Activated naive CD4-positive, alpha-beta T cell treated with anti-CD3 and anti-CD28 coated beads for 36 hours (primary cell): ENCODE results near the gene PECR. TPM values are rescaled to one million over a fixed set of nuclear protein-coding genes. Genes with fewer than 3 reads are reported as not detected.
A peak's percentile ranks its signal among the peaks of the same experiment; 100 is the strongest.

Source experiments
- CTCF ChIA-PET: fragments of 350-600 bp; sonication (Branson Sonifier 250); formaldehyde crosslinking; loops from one replicate; lab custom pipeline; 2021; ENCODE audit warnings: antibody characterized with exemption; lab: Charles Lee
- DNase-seq: peaks from one replicate; pipeline ENCODE4 v3.0.0-alpha.2; 2020
- H3K27ac Mint-ChIP-seq: one replicate; pipeline ENCODE4 v1.8.0; 2021; ENCODE audit warnings: mild to moderate bottlenecking, mixed read lengths
- H3K27me3 Mint-ChIP-seq: one replicate; pipeline ENCODE4 v1.8.0; 2021; ENCODE audit warnings: low read depth, mixed read lengths
- H3K36me3 Mint-ChIP-seq: one replicate; pipeline ENCODE4 v1.8.0; 2021; ENCODE audit warnings: low read depth, mixed read lengths
- H3K4me1 Mint-ChIP-seq: one replicate; pipeline ENCODE4 v1.8.0; 2021; ENCODE audit warnings: low read depth, mixed read lengths
- H3K4me3 Mint-ChIP-seq: one replicate; pipeline ENCODE4 v1.8.0; 2021; ENCODE audit warnings: mild to moderate bottlenecking, moderate library complexity, mixed read lengths
- H3K9me3 Mint-ChIP-seq: one replicate; pipeline ENCODE4 v1.8.0; 2021; ENCODE audit warnings: mixed read lengths
- intact Hi-C: fragments of 100-400 bp; cut with micrococcal nuclease; formaldehyde crosslinking; loops from one replicate; pipeline ENCODE4 v1.15.1; 2023
- total RNA-seq, 2 experiments: library from RNA; stranded (reverse); gene quantifications; one replicate each; pipeline ENCODE4 v1.2.3, GENCODE V29; 2021

The PECR gene
- total RNA-seq, 2 experiments from 2014 or later: 18.8 to 20.9 TPM

DNA sequence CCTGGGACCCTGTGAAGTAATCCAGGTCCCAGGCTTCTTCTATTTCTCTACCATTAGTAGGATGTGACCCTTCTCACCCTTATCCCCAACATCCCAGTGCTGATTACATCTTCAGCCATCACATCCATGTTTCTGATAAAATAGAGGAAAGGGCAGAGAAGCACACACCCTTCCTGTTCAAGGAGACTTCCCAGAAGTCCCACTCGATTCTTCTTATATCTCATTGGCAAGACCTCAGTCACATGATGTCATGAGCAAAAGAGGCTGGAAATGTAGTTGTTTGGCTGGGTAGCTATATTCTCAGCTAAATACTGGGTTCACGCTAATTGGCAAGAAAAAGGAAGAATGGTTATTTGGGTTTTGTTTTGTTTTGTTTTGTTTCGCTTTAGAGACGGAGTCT lies 19.5 kb upstream of the PECR start:
- no peak overlapping the region for H3K27ac Mint-ChIP-seq
- no peaks in the 10 kb centered on the region for H3K4me1 Mint-ChIP-seq
- H3K9me3 Mint-ChIP-seq: no peaks in the 10 kb centered on the region
- no peak for DNase-seq
- no peaks in the 10 kb centered on the region for H3K27me3 Mint-ChIP-seq
- no peak overlapping the region for H3K4me3 Mint-ChIP-seq
- H3K36me3 Mint-ChIP-seq: no peaks in the 10 kb centered on the region
- intact Hi-C loops: no loop called here
- CTCF ChIA-PET: interaction anchor here (1.3 kb wide), 1 partner anchor 9 kb away, joined by 8 read pairs; no protein-coding TSS in a partner anchor

GRCh38 chr2:216098421-216099334 lies 17.1 kb upstream of the PECR start:
- intact Hi-C loops: no loop called here
- no peak for DNase-seq
- H3K4me3 Mint-ChIP-seq: no peak overlapping the region
- H3K36me3 Mint-ChIP-seq: no peaks in the 10 kb centered on the region
- no peak overlapping the region for H3K27ac Mint-ChIP-seq
- H3K27me3 Mint-ChIP-seq: no peaks in the 10 kb centered on the region
- CTCF ChIA-PET: no interaction called here
- no peaks in the 10 kb centered on the region for H3K4me1 Mint-ChIP-seq
- no peaks in the 10 kb centered on the region for H3K9me3 Mint-ChIP-seq

GRCh38 chr2:216094701-216095100 lies 13.1 kb upstream of the PECR start:
- Mint-ChIP-seq H3K27ac (no peak overlapping the region), H3K4me1 (peaks cover 16% of the 10 kb centered on the region), H3K9me3 (no peaks in the 10 kb centered on the region), H3K4me3 (no peak overlapping the region), H3K36me3 (no peaks in the 10 kb centered on the region), H3K27me3 (no peaks in the 10 kb centered on the region)
- intact Hi-C loops: no loop called here
- no peak for DNase-seq
- CTCF ChIA-PET: interaction anchor here (1.6 to 1.7 kb wide), 2 partner anchors 15 to 20 kb away, joined by 5 read pairs; no protein-coding TSS in a partner anchor

DNA sequence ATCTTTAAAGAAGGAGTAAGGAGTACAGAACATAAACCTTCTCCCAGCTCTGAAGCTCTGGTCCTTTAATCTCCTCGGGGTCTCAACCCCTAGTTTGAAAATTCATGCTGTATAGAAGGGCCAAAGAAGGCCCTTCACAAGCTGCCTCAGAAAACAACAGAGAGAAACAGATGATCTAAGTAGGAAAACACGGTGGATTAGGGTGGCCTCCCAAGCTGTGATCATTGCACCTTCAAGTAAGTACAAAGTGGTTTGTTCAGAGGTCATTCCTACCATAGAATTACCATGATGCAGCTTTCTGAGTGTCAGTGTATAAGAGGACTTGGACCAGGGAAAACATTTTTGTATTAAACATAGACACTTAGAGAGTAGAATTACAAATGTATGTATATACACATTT lies 11.0 kb upstream of the PECR start:
- no peaks in the 10 kb centered on the region for H3K9me3 Mint-ChIP-seq
- no peak overlapping the region for H3K4me3 Mint-ChIP-seq
- H3K4me1 Mint-ChIP-seq: peaks cover 21% of the 10 kb centered on the region
- DNase-seq: no peak
- H3K36me3 Mint-ChIP-seq: no peaks in the 10 kb centered on the region
- intact Hi-C loops: no loop called here
- no peak overlapping the region for H3K27ac Mint-ChIP-seq
- CTCF ChIA-PET: interaction anchor here (0.9 to 3.8 kb wide), 5 partner anchors 8 to 34 kb away, joined by 3 to 15 read pairs (median 4); partner anchors contain the start of gene XRCC5
- H3K27me3 Mint-ChIP-seq: no peaks in the 10 kb centered on the region

GRCh38 chr2:216090369-216090786 lies 8.8 kb upstream of the PECR start:
- no peak overlapping the region for H3K4me3 Mint-ChIP-seq
- H3K27ac Mint-ChIP-seq: peak overlapping the region; percentile 62
- H3K4me1 Mint-ChIP-seq: peaks cover 34% of the 10 kb centered on the region
- no peaks in the 10 kb centered on the region for H3K36me3 Mint-ChIP-seq
- no peaks in the 10 kb centered on the region for H3K9me3 Mint-ChIP-seq
- DNase-seq: peak; percentile 30
- H3K27me3 Mint-ChIP-seq: no peaks in the 10 kb centered on the region
- CTCF ChIA-PET: interaction anchor here (3.0 to 3.8 kb wide), 2 partner anchors 18 to 24 kb away, joined by 12 to 15 read pairs; partner anchors contain the start of gene XRCC5
- intact Hi-C loops: no loop called here

DNA sequence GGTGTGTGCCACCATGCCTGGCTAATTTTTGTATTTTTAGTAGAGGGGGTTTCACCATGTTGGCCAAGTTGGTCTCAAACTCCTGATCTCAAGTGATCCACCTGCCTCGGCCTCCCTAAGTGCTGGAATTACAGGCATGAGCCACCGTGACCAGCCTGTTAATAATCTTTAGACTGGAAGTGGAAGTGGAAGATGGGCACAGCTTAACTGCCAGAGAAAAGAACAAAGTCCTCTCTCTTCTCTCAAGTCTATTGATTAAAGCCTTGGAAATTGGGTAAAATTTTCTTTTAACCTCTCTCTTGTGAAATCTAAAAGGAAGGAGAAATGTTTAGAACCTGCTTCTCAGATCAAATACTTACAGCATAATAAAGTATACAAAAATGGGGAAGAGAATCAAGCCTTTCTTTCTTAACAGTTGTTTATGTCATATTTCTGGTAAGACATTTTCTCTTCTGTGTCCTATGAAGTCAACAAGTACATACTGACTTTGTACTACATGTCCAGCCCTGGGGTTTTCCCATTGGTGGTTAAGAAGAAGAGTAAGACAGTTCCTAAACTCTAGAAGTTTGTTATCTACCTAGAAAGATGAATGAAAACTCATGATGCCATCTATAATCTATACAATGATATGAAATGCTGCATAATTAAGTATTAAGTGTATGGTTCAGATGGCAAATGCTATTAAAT lies 4.7 kb upstream of the PECR start:
- H3K27me3 Mint-ChIP-seq: no peaks in the 10 kb centered on the region
- no peaks in the 10 kb centered on the region for H3K36me3 Mint-ChIP-seq
- intact Hi-C loops: loop anchor here (10.0 kb wide), 1 partner anchor 772 kb away; the partner anchor contains the start of gene ATIC
- peaks cover 68% of the 10 kb centered on the region for H3K4me1 Mint-ChIP-seq
- peak overlapping the region; percentile 44 for H3K27ac Mint-ChIP-seq
- H3K9me3 Mint-ChIP-seq: no peaks in the 10 kb centered on the region
- DNase-seq: no peak
- H3K4me3 Mint-ChIP-seq: no peak overlapping the region
- CTCF ChIA-PET: interaction anchor here (1.1 kb wide), 1 partner anchor 24 kb away, joined by 5 read pairs; no protein-coding TSS in a partner anchor

- H3K9me3 Mint-ChIP-seq: no peaks in the 10 kb centered on the region
- H3K4me3 Mint-ChIP-seq: peak overlapping the region; percentile 69
- no peaks in the 10 kb centered on the region for H3K27me3 Mint-ChIP-seq
- peaks cover 62% of the 10 kb centered on the region for H3K4me1 Mint-ChIP-seq
- peak overlapping the region; percentile 91 for H3K27ac Mint-ChIP-seq
- peak; percentile 53 for DNase-seq
- intact Hi-C loops: loop anchor here (1.0 to 10.0 kb wide), 5 partner anchors 25 to 770 kb away; partner anchors contain the start of genes ATIC and XRCC5
- H3K36me3 Mint-ChIP-seq: no peaks in the 10 kb centered on the region
- CTCF ChIA-PET: interaction anchor here (0.8 to 2.1 kb wide), 9 partner anchors 9 to 99 kb away, joined by 3 to 7 read pairs (median 4); no protein-coding TSS in a partner anchor
These were observed 2.9 kb upstream of the PECR start for GRCh38 chr2:216084547-216084946.

DNA sequence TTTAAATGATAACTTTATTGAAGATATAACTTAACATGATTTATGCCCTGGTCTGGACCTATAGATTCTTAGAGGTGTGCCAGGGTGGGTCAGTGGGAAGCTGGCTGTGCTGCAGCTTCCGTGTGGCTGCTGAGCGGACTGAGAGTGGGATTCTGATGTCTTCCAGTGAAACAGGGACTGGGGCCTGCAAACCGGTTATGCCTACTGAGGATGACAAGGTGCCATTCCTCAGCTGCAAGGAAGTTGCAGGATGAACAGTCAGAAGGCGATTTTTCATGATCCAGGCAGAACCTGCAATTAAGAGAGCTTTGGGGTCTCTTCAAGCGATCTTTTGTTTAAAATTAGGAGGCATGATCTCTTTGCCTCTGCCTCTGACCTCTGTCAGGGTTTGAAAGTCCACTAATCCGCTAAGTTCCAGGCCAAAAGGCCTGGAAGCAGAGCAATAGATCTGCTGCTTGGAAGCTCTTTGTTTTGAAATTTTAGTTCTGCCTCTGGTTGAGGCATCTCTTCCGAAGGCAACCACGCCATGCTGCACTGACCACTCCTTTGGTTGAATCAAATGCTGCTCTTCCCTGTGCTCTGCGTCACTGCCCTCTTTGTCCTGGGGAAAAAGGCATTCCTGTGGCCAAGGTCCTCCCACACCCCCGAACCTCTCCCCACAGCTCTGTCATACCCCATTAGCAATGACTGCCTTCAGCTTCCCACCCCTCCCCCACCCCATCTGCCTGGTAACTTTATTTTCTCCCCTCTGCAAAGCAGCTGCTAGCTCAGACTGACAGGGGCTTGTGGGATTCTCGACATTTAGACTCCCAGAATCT lies 2.1 kb upstream of the PECR start:
- H3K4me3 Mint-ChIP-seq: no peak overlapping the region

DNA sequence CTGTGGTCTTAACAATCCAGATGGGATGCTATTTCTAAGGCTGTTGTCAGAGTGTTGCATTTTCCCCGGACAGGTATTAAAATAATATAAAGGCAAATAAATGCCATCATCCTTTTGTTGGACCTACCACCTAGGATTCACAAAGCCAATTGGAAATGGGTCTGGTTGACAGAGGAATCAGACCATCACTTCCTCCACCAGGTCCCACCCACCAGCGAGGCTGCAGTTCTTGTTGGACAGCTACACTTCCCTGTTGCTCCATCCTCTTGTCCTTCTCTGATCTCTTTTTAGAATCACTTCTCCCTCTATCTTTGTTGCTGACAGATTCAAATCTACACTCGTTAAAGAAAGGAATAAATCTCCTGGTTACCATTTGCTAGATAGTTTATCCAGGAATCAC lies 1.2 kb upstream of the PECR start:
- no peak overlapping the region for H3K27ac Mint-ChIP-seq
- H3K36me3 Mint-ChIP-seq: no peaks in the 10 kb centered on the region
- no peaks in the 10 kb centered on the region for H3K9me3 Mint-ChIP-seq
- intact Hi-C loops: loop anchor here (1.0 to 10.0 kb wide), 2 partner anchors 415 to 768 kb away; partner anchors contain the start of genes ATIC and RPL37A
- DNase-seq: peak; percentile 36
- peaks cover 62% of the 10 kb centered on the region for H3K4me1 Mint-ChIP-seq
- peak overlapping the region; percentile 87 for H3K4me3 Mint-ChIP-seq
- no peaks in the 10 kb centered on the region for H3K27me3 Mint-ChIP-seq
- CTCF ChIA-PET: interaction anchor here (0.7 to 2.5 kb wide), 7 partner anchors 10 to 77 kb away, joined by 3 to 7 read pairs (median 3); no protein-coding TSS in a partner anchor

More for the DNA sequence above, 2.1 kb upstream of the PECR start:
- H3K27ac Mint-ChIP-seq: peak overlapping the region; percentile 91
- H3K27me3 Mint-ChIP-seq: no peaks in the 10 kb centered on the region
- intact Hi-C loops: loop anchor here (1.0 to 10.0 kb wide), 5 partner anchors 25 to 769 kb away; partner anchors contain the start of genes ATIC and XRCC5
- peak; percentile 15 for DNase-seq
- no peaks in the 10 kb centered on the region for H3K36me3 Mint-ChIP-seq
- H3K9me3 Mint-ChIP-seq: no peaks in the 10 kb centered on the region
- CTCF ChIA-PET: interaction anchor here (0.7 to 2.5 kb wide), 14 partner anchors 8 to 100 kb away, joined by 3 to 7 read pairs (median 3); no protein-coding TSS in a partner anchor
- H3K4me1 Mint-ChIP-seq: peaks cover 60% of the 10 kb centered on the region

GRCh38 chr2:216082117-216082711 lies 605 bp upstream of the PECR start:
- no peaks in the 10 kb centered on the region for H3K9me3 Mint-ChIP-seq
- peak; percentile 10 for DNase-seq
- peak overlapping the region; percentile 87 for H3K4me3 Mint-ChIP-seq
- H3K36me3 Mint-ChIP-seq: no peaks in the 10 kb centered on the region
- H3K27me3 Mint-ChIP-seq: no peaks in the 10 kb centered on the region
- intact Hi-C loops: loop anchor here (1.0 to 10.0 kb wide), 2 partner anchors 416 to 767 kb away; partner anchors contain the start of genes ATIC and RPL37A
- H3K4me1 Mint-ChIP-seq: peaks cover 62% of the 10 kb centered on the region
- CTCF ChIA-PET: interaction anchor here (0.6 to 2.5 kb wide), 6 partner anchors 10 to 559 kb away, joined by 3 to 7 read pairs (median 6); no protein-coding TSS in a partner anchor
- H3K27ac Mint-ChIP-seq: peak overlapping the region; percentile 75
